Activated CD4-positive, alpha-beta T cell treated with anti-CD3 and anti-CD28 coated beads, Interleukin-2, amount 10 ng/mL, durations not matched to agents 7 days and 5 days (primary cell): ENCODE measurements around the gene BUB3. TPM values are rescaled to one million over a fixed set of nuclear protein-coding genes. Genes with fewer than 3 reads are reported as not detected.

ENCODE experiments used
- CTCF ChIA-PET: fragments of 350-600 bp; sonication (Branson Sonifier 250); formaldehyde crosslinking; loops from one replicate; lab custom pipeline; 2021; ENCODE audit warnings: antibody characterized with exemption; lab: Charles Lee
- POLR2A ChIA-PET: fragments of 350-600 bp; sonication (Branson Sonifier 250); formaldehyde crosslinking; loops from one replicate; lab custom pipeline; 2021; ENCODE audit warnings: antibody characterized with exemption; lab: Charles Lee
- DNase-seq: peaks from one replicate; pipeline ENCODE4 v3.0.0-alpha.2; 2020
- H3K27ac Mint-ChIP-seq: one replicate; pipeline ENCODE4 v1.8.0; 2021; ENCODE audit warnings: mild to moderate bottlenecking, moderate library complexity, mixed read lengths
- H3K27me3 Mint-ChIP-seq: one replicate; pipeline ENCODE4 v1.8.0; 2021; ENCODE audit warnings: mixed read lengths
- H3K36me3 Mint-ChIP-seq: one replicate; pipeline ENCODE4 v1.8.0; 2021; ENCODE audit warnings: low read depth, mixed read lengths
- H3K4me1 Mint-ChIP-seq: one replicate; pipeline ENCODE4 v1.8.0; 2021; ENCODE audit warnings: mixed read lengths
- H3K4me3 Mint-ChIP-seq: one replicate; pipeline ENCODE4 v1.8.0; 2021; ENCODE audit warnings: mild to moderate bottlenecking, moderate library complexity, mixed read lengths
- H3K9me3 Mint-ChIP-seq: one replicate; pipeline ENCODE4 v1.8.0; 2021; ENCODE audit warnings: mixed read lengths
- total RNA-seq, 2 experiments: library from RNA; stranded (reverse); gene quantifications; one replicate each; pipeline ENCODE4 v1.2.3, GENCODE V29; 2021

BUB3 gene
- total RNA-seq, 2 experiments from 2014 or later: 224 to 255 TPM

DNA sequence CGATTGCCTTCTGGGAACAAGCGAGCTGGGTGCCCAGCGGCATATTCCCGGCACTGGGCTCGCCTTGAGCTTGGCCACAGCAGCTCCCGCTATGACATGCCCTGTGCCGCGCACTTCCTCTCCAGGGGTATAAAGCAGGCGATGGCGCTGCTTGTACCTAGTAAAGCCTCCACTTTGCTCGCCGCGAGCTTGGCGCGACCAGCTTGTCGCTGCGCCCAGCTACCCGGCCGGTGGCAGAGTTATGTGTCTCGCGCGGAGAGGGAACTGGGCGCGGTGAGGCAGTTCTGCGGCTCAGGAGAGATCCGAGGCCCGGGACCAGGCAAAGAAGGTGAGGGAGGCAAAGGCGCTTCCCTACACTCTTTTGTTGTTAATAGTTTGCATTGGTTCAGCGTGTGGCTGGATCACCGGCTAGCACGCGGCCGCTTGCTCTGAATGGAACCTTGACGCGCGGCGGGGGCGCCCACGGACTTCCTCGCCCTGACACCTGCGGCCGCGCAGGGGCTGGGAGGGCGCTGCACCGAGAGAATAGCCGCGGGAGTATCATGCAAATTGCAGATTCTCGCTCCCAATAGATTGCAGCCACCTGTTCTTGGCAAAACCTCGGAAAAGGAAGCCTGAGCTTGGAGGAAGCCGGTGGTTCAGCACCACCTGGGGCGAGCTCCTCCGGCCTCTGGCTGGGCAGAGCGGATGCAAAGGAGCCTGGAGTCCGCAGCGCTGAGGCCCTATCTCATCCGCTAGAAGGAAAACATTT lies 3.0 kb upstream of the BUB3 start:
- CTCF ChIA-PET: interaction anchor here (0.8 to 2.4 kb wide), 7 partner anchors 8 to 18 kb away, joined by 3 to 10 read pairs (median 5); no protein-coding TSS in a partner anchor
- Mint-ChIP-seq H3K4me1 (peaks cover 65% of the 10 kb centered on the region), H3K27ac (no peak overlapping the region), H3K4me3 (peak overlapping the region; percentile 44), H3K27me3 (peaks cover 47% of the 10 kb centered on the region), H3K36me3 (peaks cover 16% of the 10 kb centered on the region), H3K9me3 (no peaks in the 10 kb centered on the region)
- POLR2A ChIA-PET: interaction anchor here (0.7 kb wide), 1 partner anchor 92 kb away, joined by 3 read pairs; no protein-coding TSS in a partner anchor
- DNase-seq: no peak

- H3K27me3 Mint-ChIP-seq: peaks cover 43% of the 10 kb centered on the region
- peak overlapping the region; percentile 44 for H3K4me3 Mint-ChIP-seq
- no peaks in the 10 kb centered on the region for H3K9me3 Mint-ChIP-seq
- H3K4me1 Mint-ChIP-seq: peaks cover 69% of the 10 kb centered on the region
- CTCF ChIA-PET: interaction anchor here (1.0 to 1.6 kb wide), 4 partner anchors 11 to 110 kb away, joined by 3 to 6 read pairs (median 4); no protein-coding TSS in a partner anchor
- POLR2A ChIA-PET: interaction anchor here (0.7 kb wide), 1 partner anchor 91 kb away, joined by 3 read pairs; no protein-coding TSS in a partner anchor
- H3K27ac Mint-ChIP-seq: no peak overlapping the region
- peaks cover 22% of the 10 kb centered on the region for H3K36me3 Mint-ChIP-seq
- no peak for DNase-seq
Measured at GRCh38 chr10:123151737-123152135, 2.5 kb upstream of the BUB3 start.

DNA sequence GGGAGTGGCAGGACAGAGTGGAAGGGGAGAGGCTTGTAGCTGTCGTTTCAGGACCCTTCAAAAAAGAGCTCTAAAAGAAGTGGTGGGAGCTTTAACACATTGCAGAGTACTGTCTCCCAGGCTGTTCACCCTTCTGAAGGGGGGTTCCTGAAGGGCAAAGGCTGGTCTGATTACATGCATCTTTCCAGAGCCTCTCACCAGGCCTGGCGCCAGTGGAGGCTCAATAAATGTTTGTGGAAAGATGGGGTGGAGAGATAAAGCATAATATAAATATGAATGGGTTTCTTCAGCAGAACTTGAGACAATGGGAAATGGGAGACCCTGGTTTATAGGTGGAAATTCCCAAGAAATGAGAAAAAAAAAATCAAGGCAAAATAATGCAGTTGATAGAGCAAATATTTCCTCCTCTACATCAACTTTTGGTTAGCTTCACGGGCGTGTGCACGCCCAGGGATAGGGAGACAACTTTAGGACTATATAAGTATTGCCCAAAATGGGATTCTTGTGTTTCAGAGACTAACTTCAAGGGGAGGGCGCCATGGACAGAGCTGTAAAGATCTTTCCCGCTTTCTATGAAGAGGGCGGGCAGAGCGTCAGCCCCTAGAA lies 613 bp upstream of the BUB3 start:
- H3K9me3 Mint-ChIP-seq: no peaks in the 10 kb centered on the region
- peak overlapping the region; percentile 100 for H3K27ac Mint-ChIP-seq
- H3K27me3 Mint-ChIP-seq: peaks cover 33% of the 10 kb centered on the region
- H3K4me1 Mint-ChIP-seq: peaks cover 79% of the 10 kb centered on the region
- H3K4me3 Mint-ChIP-seq: peak overlapping the region; percentile 100
- CTCF ChIA-PET: interaction anchor here (0.7 to 1.2 kb wide), 7 partner anchors 8 to 1235 kb away, joined by 3 to 6 read pairs (median 3); partner anchors contain the start of gene PSTK
- H3K36me3 Mint-ChIP-seq: peaks cover 40% of the 10 kb centered on the region
- no peak for DNase-seq
- POLR2A ChIA-PET: no interaction called here

DNA sequence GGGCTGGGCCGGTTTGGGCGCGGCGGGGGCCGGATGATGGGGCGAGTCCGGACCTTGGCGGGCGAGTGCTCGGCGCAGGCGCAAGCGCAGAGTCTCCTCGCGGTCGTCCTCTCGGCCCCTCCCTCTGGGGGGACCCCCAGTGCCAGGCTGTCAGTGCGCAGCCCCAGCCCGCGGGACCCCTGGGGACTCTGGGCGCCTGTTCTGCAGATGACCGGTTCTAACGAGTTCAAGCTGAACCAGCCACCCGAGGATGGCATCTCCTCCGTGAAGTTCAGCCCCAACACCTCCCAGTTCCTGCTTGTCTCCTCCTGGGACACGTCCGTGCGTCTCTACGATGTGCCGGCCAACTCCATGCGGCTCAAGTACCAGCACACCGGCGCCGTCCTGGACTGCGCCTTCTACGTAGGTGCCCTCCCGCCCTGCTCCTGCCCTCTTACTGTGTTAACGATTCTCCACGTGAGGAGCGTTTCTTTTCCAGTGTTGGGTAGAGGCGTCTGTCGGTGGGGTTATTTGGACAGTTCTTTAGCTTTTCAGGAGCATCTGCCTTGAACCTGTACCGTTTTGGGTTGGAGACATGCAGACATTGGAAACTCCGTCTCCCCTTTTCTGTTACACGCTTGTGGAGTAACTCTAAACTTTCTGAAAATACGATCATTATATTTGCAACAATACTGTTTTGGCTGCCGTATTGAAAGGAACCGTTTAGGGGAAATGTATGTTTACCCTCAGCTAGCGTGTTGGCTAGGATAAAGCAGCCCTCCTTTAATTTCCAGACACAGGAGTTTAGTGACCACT lies 706 bp downstream of the BUB3 start:
- Mint-ChIP-seq H3K4me1 (peaks cover 84% of the 10 kb centered on the region), H3K27me3 (peaks cover 24% of the 10 kb centered on the region), H3K9me3 (no peaks in the 10 kb centered on the region), H3K27ac (peak overlapping the region; percentile 100), H3K4me3 (peak overlapping the region; percentile 100), H3K36me3 (peaks cover 50% of the 10 kb centered on the region)
- ChIA-PET CTCF (interaction anchor here (1.1 to 1.2 kb wide), 2 partner anchors 87 to 175 kb away, joined by 4 to 6 read pairs; partner anchors contain the start of gene PSTK), POLR2A (no interaction called here)
- peak; percentile 51 for DNase-seq

DNA sequence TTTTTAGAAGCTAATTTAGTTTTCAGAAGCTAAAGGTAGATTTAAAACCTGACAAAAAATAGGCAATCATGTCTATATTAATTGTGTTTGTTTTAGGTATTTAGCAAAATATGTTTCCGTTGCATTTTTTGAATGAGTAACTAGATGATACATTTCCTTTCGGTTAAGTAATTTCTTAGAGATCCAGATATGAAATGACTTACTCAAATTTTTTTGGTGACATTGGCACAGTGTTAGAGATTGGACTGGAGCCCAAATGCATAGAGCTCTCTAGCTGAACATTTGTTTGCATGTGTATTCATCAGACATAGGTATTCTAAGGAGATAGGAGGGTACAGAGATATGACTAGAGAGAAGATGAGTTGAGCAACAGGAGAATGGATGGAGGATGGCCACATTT lies 1.9 kb downstream of the BUB3 start:
- peaks cover 59% of the 10 kb centered on the region for H3K36me3 Mint-ChIP-seq
- peak overlapping the region; percentile 100 for H3K4me3 Mint-ChIP-seq
- peaks cover 84% of the 10 kb centered on the region for H3K4me1 Mint-ChIP-seq
- no peak for DNase-seq
- H3K27me3 Mint-ChIP-seq: peaks cover 13% of the 10 kb centered on the region
- no peaks in the 10 kb centered on the region for H3K9me3 Mint-ChIP-seq
- peak overlapping the region; percentile 28 for H3K27ac Mint-ChIP-seq
- POLR2A ChIA-PET: no interaction called here
- CTCF ChIA-PET: interaction anchor here (0.6 kb wide), 1 partner anchor 872 kb away, joined by 3 read pairs; no protein-coding TSS in a partner anchor

DNA sequence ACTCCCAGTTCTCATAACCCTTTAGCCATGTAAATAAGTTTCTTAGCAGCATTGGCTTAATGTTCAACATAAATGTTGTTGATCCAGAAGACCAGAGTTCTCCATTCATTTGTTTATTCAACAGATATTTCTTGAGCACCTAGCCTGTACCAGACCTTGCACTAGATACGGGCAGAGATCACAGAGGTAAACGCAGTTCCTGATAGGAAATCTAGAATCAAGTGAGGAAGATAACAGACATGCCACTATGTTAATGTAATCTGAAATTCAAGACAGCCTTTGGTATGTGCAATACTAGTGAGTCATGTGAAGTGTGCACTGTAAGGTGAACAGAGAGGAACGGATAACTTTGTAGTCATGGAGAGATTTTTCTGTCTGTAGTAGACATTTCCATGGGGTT lies 3.0 kb downstream of the BUB3 start:
- H3K4me3 Mint-ChIP-seq: peak overlapping the region; percentile 100
- peaks cover 84% of the 10 kb centered on the region for H3K4me1 Mint-ChIP-seq
- POLR2A ChIA-PET: no interaction called here
- CTCF ChIA-PET: no interaction called here
- H3K27ac Mint-ChIP-seq: no peak overlapping the region
- DNase-seq: no peak
- H3K36me3 Mint-ChIP-seq: peaks cover 68% of the 10 kb centered on the region
- peaks cover 4% of the 10 kb centered on the region for H3K27me3 Mint-ChIP-seq
- H3K9me3 Mint-ChIP-seq: no peaks in the 10 kb centered on the region

- H3K36me3 Mint-ChIP-seq: peaks cover 80% of the 10 kb centered on the region
- ChIA-PET CTCF (interaction anchor here (1.1 kb wide), 1 partner anchor 8 kb away, joined by 7 read pairs; no protein-coding TSS in a partner anchor), POLR2A (interaction anchor here (0.7 kb wide), 1 partner anchor 31 kb away, joined by 3 read pairs; no protein-coding TSS in a partner anchor)
- DNase-seq: no peak
- no peaks in the 10 kb centered on the region for H3K27me3 Mint-ChIP-seq
- no peaks in the 10 kb centered on the region for H3K9me3 Mint-ChIP-seq
- no peak overlapping the region for H3K27ac Mint-ChIP-seq
- peaks cover 79% of the 10 kb centered on the region for H3K4me1 Mint-ChIP-seq
- peak overlapping the region; percentile 6 for H3K4me3 Mint-ChIP-seq
Measured at GRCh38 chr10:123158682-123159081, 4.5 kb downstream of the BUB3 start.

- no peaks in the 10 kb centered on the region for H3K9me3 Mint-ChIP-seq
- H3K4me1 Mint-ChIP-seq: peaks cover 75% of the 10 kb centered on the region
- ChIA-PET CTCF (no interaction called here), POLR2A (no interaction called here)
- H3K27me3 Mint-ChIP-seq: no peaks in the 10 kb centered on the region
- H3K36me3 Mint-ChIP-seq: peaks cover 80% of the 10 kb centered on the region
- H3K4me3 Mint-ChIP-seq: peak overlapping the region; percentile 47
- peak; percentile 48 for DNase-seq
- H3K27ac Mint-ChIP-seq: peak overlapping the region; percentile 75
Measured at GRCh38 chr10:123160311-123160980, 6.2 kb downstream of the BUB3 start.

- Mint-ChIP-seq H3K27ac (no peak overlapping the region), H3K27me3 (no peaks in the 10 kb centered on the region), H3K4me3 (no peak overlapping the region), H3K36me3 (peaks cover 74% of the 10 kb centered on the region), H3K9me3 (no peaks in the 10 kb centered on the region), H3K4me1 (peaks cover 38% of the 10 kb centered on the region)
- DNase-seq: no peak
- ChIA-PET POLR2A (no interaction called here), CTCF (interaction anchor here (0.7 kb wide), 1 partner anchor 21 kb away, joined by 3 read pairs; no protein-coding TSS in a partner anchor)
Measured at GRCh38 chr10:123164319-123164718, 10.1 kb downstream of the BUB3 start.

DNA sequence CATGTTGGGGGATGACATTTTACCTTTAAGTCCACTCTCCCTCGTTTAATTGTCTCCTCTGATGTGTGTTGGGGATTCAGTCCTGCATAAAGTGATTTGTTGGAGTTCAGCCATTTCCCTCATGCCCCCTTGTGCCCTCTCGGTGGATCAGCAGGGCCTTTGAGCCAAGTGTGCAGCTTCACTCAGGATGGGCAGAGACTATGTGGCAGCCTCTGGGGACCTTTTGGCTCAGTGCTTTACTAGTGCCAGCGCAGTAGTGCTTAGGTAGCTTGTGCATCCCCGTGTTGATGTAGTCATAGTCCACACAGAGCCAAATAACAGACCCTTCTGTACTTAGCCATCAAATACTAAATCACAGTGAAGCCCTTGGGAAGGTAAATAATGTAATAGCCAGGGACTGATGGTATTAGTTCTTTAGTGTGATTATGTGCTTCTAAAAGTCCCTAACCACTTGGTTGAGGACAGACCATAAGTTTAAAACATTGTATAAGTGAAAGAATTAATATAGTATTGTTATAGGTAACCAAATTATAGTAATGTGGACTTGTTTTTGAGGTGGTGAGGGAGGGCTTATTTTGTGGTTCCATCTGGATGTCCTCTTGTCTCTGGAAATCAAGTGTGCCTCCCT lies 11.4 kb downstream of the BUB3 start:
- no peaks in the 10 kb centered on the region for H3K9me3 Mint-ChIP-seq
- H3K4me3 Mint-ChIP-seq: no peak overlapping the region
- H3K4me1 Mint-ChIP-seq: peaks cover 26% of the 10 kb centered on the region
- H3K36me3 Mint-ChIP-seq: peaks cover 74% of the 10 kb centered on the region
- no peaks in the 10 kb centered on the region for H3K27me3 Mint-ChIP-seq
- CTCF ChIA-PET: no interaction called here
- DNase-seq: no peak
- POLR2A ChIA-PET: no interaction called here
- H3K27ac Mint-ChIP-seq: no peak overlapping the region

DNA sequence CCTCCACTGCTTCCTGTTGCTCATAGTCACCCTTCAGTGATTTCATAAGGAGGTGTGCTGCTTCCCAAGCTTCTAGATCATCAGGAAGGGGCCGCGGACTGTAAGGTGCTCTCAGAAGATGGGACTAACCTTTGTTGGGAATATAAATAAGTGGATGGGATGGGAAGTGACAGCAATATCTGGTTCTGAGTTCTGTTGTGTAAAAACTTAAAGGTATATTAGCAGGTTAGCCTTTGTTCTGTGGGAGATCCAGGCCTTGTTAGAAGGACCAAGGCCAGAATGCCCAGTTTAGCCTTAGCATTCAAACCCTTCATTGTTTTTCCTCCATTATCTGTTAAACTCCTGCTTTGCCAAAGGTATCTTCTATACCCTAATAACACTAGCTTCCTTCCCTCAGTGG lies 12.4 kb downstream of the BUB3 start:
- peaks cover 75% of the 10 kb centered on the region for H3K36me3 Mint-ChIP-seq
- POLR2A ChIA-PET: no interaction called here

More for the DNA sequence above, 12.4 kb downstream of the BUB3 start:
- no peak for DNase-seq
- Mint-ChIP-seq H3K27me3 (no peaks in the 10 kb centered on the region), H3K4me3 (no peak overlapping the region), H3K4me1 (peaks cover 17% of the 10 kb centered on the region), H3K27ac (no peak overlapping the region), H3K9me3 (no peaks in the 10 kb centered on the region)
- CTCF ChIA-PET: interaction anchor here (0.5 kb wide), 1 partner anchor 1253 kb away, joined by 3 read pairs; no protein-coding TSS in a partner anchor
